ENCODE data around the gene SMYD5. TPM values are rescaled to one million over a fixed set of nuclear protein-coding genes. Genes with fewer than 3 reads are reported as not detected.

The SMYD5 gene
- total and polyA plus RNA-seq, 9 of the 15 experiments (the other 6 are each of a cell fraction or from before 2014, with no cell fraction given) = 11.4 to 56.8 (median 32.0) TPM

DNA sequence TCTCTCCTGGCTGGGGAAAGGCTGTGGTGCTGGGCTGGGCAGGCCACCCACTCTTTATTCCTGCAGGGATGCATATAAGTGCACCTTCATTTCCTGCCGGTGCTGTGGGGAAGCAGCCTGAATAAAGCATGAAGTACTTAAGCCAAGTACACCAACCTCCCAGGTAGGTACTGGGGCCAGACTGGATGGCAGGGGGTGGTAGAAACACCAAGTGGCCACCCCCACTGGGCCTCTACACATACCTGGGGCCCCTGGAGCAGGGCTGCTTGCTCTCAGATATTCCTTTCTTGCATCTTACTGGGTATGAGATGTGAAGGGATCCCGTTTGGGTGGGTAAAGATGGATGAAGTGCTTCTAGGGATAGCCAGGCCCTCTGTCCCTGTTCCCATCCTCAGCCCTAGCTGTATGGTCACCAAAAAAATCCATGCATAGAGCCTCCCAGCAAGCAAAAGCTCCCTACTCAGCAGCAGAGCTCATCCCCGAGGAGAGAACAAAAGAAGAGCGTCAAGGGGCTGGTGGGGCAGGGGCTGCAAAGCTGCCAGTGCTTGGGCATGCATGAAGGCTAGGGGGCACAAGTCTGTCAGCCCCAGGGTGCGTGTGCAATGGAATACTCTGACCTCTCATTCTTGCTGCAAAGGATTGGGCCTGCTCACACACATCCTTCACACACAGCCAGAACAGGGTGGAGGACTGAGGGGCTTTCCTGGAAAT lies 42.0 kb downstream of the SMYD5 start (continued):
- no peak for TF ChIP-seq SMAD1 (IDR thresholded peaks at IDR 0.05; ENCODE audit: low read depth, low read length, partially characterized antibody)

- in situ Hi-C loops (cut with MboI) (no loop called here), intact Hi-C loops (cut with micrococcal nuclease) (loop anchor here (5.0 to 10.0 kb wide), 2 partner anchors 79 to 272 kb away; no protein-coding TSS in a partner anchor)
- Histone ChIP-seq H3K27ac (ENCODE audit: extremely low read depth, low read depth, low read length) (no peak overlapping the region), H3K4me2 (ENCODE audit: insufficient read depth, low read length) (no peak overlapping the region), H3K9me1 (ENCODE audit: control insufficient read depth, insufficient read depth, low read length) (no peaks in the 10 kb centered on the region), H4K20me1 (replicated peaks; ENCODE audit: control insufficient read depth, insufficient read depth, low read length) (peaks cover 6% of the 10 kb centered on the region; the same call in 1 of the 2 replicates), H2AFZ (ENCODE audit: low read depth, low read length) (no peak overlapping the region), H3K4me3 (no peak overlapping the region), H3K27me3 (ENCODE audit: control insufficient read depth in 2 of 2, insufficient read depth in 2 of 2, low read length in 2 of 2) (no peaks in the 10 kb centered on the region), H3K79me2 (ENCODE audit: control insufficient read depth, insufficient read depth, low read length) (no peaks in the 10 kb centered on the region), H3K36me3 (ENCODE audit: control insufficient read depth, insufficient read depth, low read length) (peaks cover 32% of the 10 kb centered on the region), H3K4me1 (replicated peaks in 1 of 2; ENCODE audit: control insufficient read depth in 2 of 2, insufficient read depth in 2 of 2, low read length in 2 of 2) (peaks cover 2 to 22% of the 10 kb centered on the region in 2 experiments; a peak in 3 of 5 replicates), H3K9ac (ENCODE audit: insufficient read depth in 1 of 2, low read depth in 2 of 2, low read length in 2 of 2) (no peak overlapping the region), H3K9me3 (replicated peaks; ENCODE audit: control insufficient read depth, insufficient read depth, low read depth, low read length) (no peaks in the 10 kb centered on the region)
- CTCF ChIA-PET (ENCODE audit: low intra/inter-chr PET ratio) = no interaction called here
- POLR2A ChIA-PET = interaction anchor here (1.1 to 2.2 kb wide), 5 partner anchors 12 to 44 kb away, joined by 4 to 15 read pairs (median 8); partner anchors contain the start of gene CCT7
- TF ChIP-seq KLF16 (IDR thresholded peaks at IDR 0.05) (no peak), ZFX (CRISPR knock-in tag; IDR thresholded peaks at IDR 0.05) (no peak), ZNF175 (CRISPR knock-in tag; IDR thresholded peaks at IDR 0.05; ENCODE audit: low read depth) (no peak), HMBOX1 (IDR thresholded peaks at IDR 0.05) (no peak), ILF3 (IDR thresholded peaks at IDR 0.05; ENCODE audit: borderline replicate concordance) (no peak), DNMT1 (IDR thresholded peaks at IDR 0.05) (no peak), HDAC6 (IDR thresholded peaks at IDR 0.05; ENCODE audit: low read depth, low read length) (no peak), LCOR (CRISPR knock-in tag; IDR thresholded peaks at IDR 0.05) (no peak), ZNF23 (CRISPR knock-in tag; IDR thresholded peaks at IDR 0.05) (no peak), MTA1 (IDR thresholded peaks at IDR 0.05; ENCODE audit: borderline replicate concordance) (no peak), NFXL1 (CRISPR knock-in tag; IDR thresholded peaks at IDR 0.05) (no peak), ATF3 (IDR thresholded peaks at IDR 0.05) (no peak), ATF3 (CRISPR knock-in tag; conservative IDR thresholded peaks at IDR 0.05) (no peak), RBM25 (IDR thresholded peaks at IDR 0.05; ENCODE audit: low read depth, low read length, severe bottlenecking) (no peak), PREB (CRISPR knock-in tag; IDR thresholded peaks at IDR 0.05) (no peak), ARNT (IDR thresholded peaks at IDR 0.05) (no peak), TCF3 (CRISPR knock-in tag; IDR thresholded peaks at IDR 0.05) (no peak)
- WGBS (ENCODE audit: insufficient coverage, low coverage, missing lambda C conversion rate) = 20% methylated on average over 1 of the region's 1 CpG
- no peak for FAIRE-seq
- BruUV-seq (replicated peaks) = no TSS peak
- DNase-seq (ENCODE audit: extremely low read depth in 1 of 4, low spot score in 3 of 4) = no peak
- ATAC-seq = no peak
Observed at GRCh38 chr2:73256618-73256922, 42.5 kb downstream of the SMYD5 start.

Data from K562 (cell line).